Endothelial cell (in vitro differentiated cells): ENCODE measurements around the gene TAF4. TPM values are rescaled to one million over a fixed set of nuclear protein-coding genes. Genes with fewer than 3 reads are reported as not detected.

Source experiments
- DNase-seq: peaks from one replicate; pipeline ENCODE4 v3.0.0; 2021; ENCODE audit warnings: low spot score
- H3K27ac Mint-ChIP-seq: one replicate; pipeline ENCODE4 v1.8.0; 2021; ENCODE audit warnings: mixed read lengths, inconsistent platforms; ENCODE audit not compliant: unreplicated experiment
- H3K27me3 Mint-ChIP-seq: one replicate; pipeline ENCODE4 v1.8.0; 2021; ENCODE audit warnings: mild to moderate bottlenecking, moderate library complexity, mixed read lengths, inconsistent platforms; ENCODE audit not compliant: unreplicated experiment
- H3K36me3 Mint-ChIP-seq: one replicate; pipeline ENCODE4 v1.8.0; 2021; ENCODE audit warnings: mild to moderate bottlenecking, low read depth, mixed read lengths, inconsistent platforms; ENCODE audit not compliant: unreplicated experiment
- H3K4me1 Mint-ChIP-seq: one replicate; pipeline ENCODE4 v1.8.0; 2021; ENCODE audit warnings: mild to moderate bottlenecking, mixed read lengths, inconsistent platforms; ENCODE audit not compliant: unreplicated experiment
- H3K4me3 Mint-ChIP-seq: one replicate; pipeline ENCODE4 v1.8.0; 2021; ENCODE audit warnings: mild to moderate bottlenecking, mixed read lengths, inconsistent platforms; ENCODE audit not compliant: unreplicated experiment
- H3K9me3 Mint-ChIP-seq: one replicate; pipeline ENCODE4 v1.8.0; 2021; ENCODE audit warnings: mixed read lengths, inconsistent platforms; ENCODE audit not compliant: unreplicated experiment
- total RNA-seq: library from RNA; stranded (reverse); fragmentation: NEBNext Ultra II Directional; extraction: Animal tissue kit (Norgen Biotek cat#: 25700); gene quantifications from one replicate; pipeline ENCODE4 v1.2.1, GENCODE V29; 2021; ENCODE audit not compliant: unreplicated experiment
- TF ChIP-seq, protein P1 (sequence below): fragments of 200-600 bp; sonication (generic); IDR thresholded peaks from one replicate; pipeline ENCODE4 v1.5.0; 2021; ENCODE audit warnings: antibody characterized with exemption; ENCODE audit not compliant: unreplicated experiment

Gene TAF4
- total RNA-seq, 1 donor from 2014 or later, result 14.2 TPM

DNA sequence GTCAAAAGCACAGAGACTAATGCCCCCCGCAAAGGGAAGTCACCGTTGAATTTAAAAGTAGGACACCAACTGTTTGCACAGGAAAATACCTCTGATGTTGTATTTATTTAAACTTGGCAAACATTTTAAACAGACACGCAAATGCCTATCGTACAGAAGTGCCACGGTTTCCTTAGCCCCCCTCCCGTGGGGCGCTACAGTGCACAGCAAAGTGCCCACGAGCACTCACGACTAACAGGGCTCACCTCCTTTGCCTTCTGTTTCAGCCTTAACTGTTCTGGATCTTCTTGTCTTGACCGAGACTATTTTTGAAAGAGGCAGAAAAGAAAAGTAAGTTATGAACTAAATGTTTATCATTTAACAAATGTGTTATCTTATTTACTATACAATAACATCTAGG is 67.8 kb downstream of the TAF4 start:
- Mint-ChIP-seq H3K4me3 (no peak overlapping the region), H3K27me3 (peaks cover 3% of the 10 kb centered on the region), H3K4me1 (peaks cover 3% of the 10 kb centered on the region), H3K27ac (no peak overlapping the region), H3K9me3 (no peaks in the 10 kb centered on the region), H3K36me3 (peaks cover 71% of the 10 kb centered on the region)
- TF ChIP-seq, protein P1, sequence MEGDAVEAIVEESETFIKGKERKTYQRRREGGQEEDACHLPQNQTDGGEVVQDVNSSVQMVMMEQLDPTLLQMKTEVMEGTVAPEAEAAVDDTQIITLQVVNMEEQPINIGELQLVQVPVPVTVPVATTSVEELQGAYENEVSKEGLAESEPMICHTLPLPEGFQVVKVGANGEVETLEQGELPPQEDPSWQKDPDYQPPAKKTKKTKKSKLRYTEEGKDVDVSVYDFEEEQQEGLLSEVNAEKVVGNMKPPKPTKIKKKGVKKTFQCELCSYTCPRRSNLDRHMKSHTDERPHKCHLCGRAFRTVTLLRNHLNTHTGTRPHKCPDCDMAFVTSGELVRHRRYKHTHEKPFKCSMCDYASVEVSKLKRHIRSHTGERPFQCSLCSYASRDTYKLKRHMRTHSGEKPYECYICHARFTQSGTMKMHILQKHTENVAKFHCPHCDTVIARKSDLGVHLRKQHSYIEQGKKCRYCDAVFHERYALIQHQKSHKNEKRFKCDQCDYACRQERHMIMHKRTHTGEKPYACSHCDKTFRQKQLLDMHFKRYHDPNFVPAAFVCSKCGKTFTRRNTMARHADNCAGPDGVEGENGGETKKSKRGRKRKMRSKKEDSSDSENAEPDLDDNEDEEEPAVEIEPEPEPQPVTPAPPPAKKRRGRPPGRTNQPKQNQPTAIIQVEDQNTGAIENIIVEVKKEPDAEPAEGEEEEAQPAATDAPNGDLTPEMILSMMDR, result no peak
- DNase-seq, result no peak

DNA sequence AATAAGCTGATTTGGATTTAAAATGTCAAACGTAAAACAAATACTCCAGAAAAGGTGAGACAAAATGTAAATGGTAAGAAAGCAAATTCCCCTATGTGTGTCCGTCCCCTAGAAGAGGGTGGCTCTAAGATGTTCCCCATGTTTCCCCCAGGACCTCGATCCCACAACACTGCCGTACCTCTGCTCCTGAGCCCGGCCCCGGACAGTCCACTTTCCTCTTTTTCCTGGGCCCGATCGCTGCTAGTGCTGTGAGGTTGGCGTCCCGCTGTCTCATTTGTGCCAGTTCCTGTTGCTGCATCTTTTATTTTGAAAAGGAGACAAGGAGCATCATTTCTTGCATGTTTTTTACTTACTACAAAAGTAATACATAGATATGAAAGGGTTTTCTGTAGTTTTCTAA is 68.3 kb downstream of the TAF4 start:
- Mint-ChIP-seq H3K4me1 (peaks cover 3% of the 10 kb centered on the region), H3K9me3 (no peaks in the 10 kb centered on the region), H3K36me3 (peaks cover 71% of the 10 kb centered on the region), H3K4me3 (no peak overlapping the region), H3K27me3 (peaks cover 3% of the 10 kb centered on the region), H3K27ac (peak overlapping the region; percentile 19)
- no peak for DNase-seq
- TF ChIP-seq, protein P1, result no peak

DNA sequence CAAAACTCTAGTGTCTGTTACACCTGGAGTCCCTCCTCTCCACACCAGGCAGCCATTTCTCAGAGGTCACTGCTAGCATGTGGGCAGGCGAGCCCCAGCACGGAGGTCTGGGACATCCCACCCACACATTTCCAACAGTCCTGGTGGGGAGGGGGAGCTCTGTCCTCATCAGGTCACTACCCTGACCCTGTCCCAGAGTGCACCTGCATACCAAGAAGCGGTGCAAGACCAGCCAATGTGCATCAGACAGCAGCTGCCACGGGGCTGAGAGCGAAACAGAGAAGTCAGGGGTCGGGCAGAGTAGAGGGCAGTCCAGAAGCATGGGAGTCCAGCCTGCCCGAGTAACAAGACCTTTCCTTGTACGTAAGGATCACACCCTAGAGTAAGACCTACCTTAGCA is 71.1 kb downstream of the TAF4 start:
- no peak overlapping the region for H3K4me3 Mint-ChIP-seq
- H3K9me3 Mint-ChIP-seq, result peaks cover 5% of the 10 kb centered on the region
- peaks cover 78% of the 10 kb centered on the region for H3K36me3 Mint-ChIP-seq
- no peak overlapping the region for H3K27ac Mint-ChIP-seq
- peaks cover 2% of the 10 kb centered on the region for H3K27me3 Mint-ChIP-seq
- no peak for DNase-seq
- peaks cover 3% of the 10 kb centered on the region for H3K4me1 Mint-ChIP-seq
- TF ChIP-seq, protein P1, result no peak

DNA sequence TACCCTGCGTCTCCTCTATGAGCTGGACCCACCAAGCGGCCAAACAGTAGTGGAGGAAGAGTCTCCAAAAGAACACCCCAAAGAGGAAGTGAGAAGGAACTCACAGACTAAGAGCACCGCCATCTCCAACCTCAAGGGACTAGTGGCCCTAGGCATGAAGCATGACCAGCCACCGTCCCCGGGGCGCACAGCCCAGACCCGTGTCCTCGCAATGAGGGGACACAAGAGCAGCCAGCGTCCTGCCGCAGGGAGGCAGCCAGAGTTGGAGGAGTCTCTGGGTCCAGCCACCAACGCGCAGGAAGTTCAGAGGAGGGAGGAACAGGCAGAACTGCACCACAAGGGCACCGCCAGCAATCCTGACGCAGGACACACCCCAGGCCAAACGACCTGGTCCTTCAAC is 72.6 kb downstream of the TAF4 start:
- H3K36me3 Mint-ChIP-seq, result peaks cover 80% of the 10 kb centered on the region
- peaks cover 3% of the 10 kb centered on the region for H3K4me1 Mint-ChIP-seq
- TF ChIP-seq, protein P1, result no peak
- DNase-seq, result no peak
- H3K27me3 Mint-ChIP-seq, result peaks cover 2% of the 10 kb centered on the region
- H3K4me3 Mint-ChIP-seq, result peak overlapping the region; percentile 69
- H3K27ac Mint-ChIP-seq, result no peak overlapping the region
- peaks cover 5% of the 10 kb centered on the region for H3K9me3 Mint-ChIP-seq

DNA sequence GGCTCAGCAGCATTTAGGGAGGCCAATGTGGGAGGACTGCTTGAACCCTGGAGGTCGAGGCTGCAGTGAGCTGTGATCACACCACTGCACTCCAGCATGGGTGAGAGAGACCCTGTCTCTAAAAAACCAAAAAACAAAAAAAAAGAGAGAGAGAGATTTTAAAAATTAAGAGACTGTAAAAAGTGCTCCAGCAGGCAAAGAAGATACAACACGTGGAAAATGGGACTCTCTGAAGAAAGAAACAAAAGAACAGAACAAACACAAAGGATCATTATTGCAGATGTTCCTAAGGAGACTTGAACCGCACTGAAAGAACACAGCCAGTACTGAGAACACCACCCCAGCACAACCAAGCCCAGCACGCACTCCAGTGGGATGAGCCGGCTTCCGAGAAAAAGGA is 74.2 kb downstream of the TAF4 start:
- TF ChIP-seq, protein P1, result no peak

More for the DNA sequence above, 74.2 kb downstream of the TAF4 start:
- Mint-ChIP-seq H3K4me3 (peak overlapping the region; percentile 84), H3K4me1 (no peaks in the 10 kb centered on the region), H3K9me3 (peaks cover 5% of the 10 kb centered on the region), H3K27ac (no peak overlapping the region), H3K27me3 (peaks cover 6% of the 10 kb centered on the region), H3K36me3 (peaks cover 87% of the 10 kb centered on the region)
- no peak for DNase-seq
